Retina (tissue), 1 donor: ENCODE data around the gene MKKS.
"Not testable (repeated sequence)": the region's sequence is repeated elsewhere in the genome, so short reads cannot be mapped to it uniquely, and the experiment has no call there.

Experiments used
- DNase-seq: peaks from one replicate; pipeline ENCODE4 v3.0.0-alpha.2; 2016

Gene MKKS

GRCh38 chr20:10411673-10412072, 22.3 kb downstream of the MKKS start:
- DNase-seq: no peak

- no peak for DNase-seq
Observed at GRCh38 chr20:10408108-10408813, 25.8 kb downstream of the MKKS start.

GRCh38 chr20:10404959-10405530, 29.0 kb downstream of the MKKS start:
- no peak for DNase-seq

- DNase-seq: no peak
Observed at GRCh38 chr20:10404023-10404628, 29.9 kb downstream of the MKKS start.

- DNase-seq: no peak
Observed at GRCh38 chr20:10402938-10403608, 30.9 kb downstream of the MKKS start.

GRCh38 chr20:10398834-10399369, 35.1 kb downstream of the MKKS start:
- no peak for DNase-seq

- not testable (repeated sequence) for DNase-seq
Observed at GRCh38 chr20:10394752-10395151, 39.3 kb downstream of the MKKS start.

GRCh38 chr20:10390709-10391108, 43.3 kb downstream of the MKKS start:
- no peak for DNase-seq

- DNase-seq: no peak
Observed at GRCh38 chr20:10388597-10388996, 45.4 kb downstream of the MKKS start.

- DNase-seq: no peak
Observed at GRCh38 chr20:10387686-10388085, 46.3 kb downstream of the MKKS start.

GRCh38 chr20:10385850-10386544, 48.0 kb downstream of the MKKS start:
- DNase-seq: no peak

GRCh38 chr20:10381477-10381876, 52.5 kb downstream of the MKKS start:
- no peak for DNase-seq

- no peak for DNase-seq
Observed at GRCh38 chr20:10379761-10380160, 54.3 kb downstream of the MKKS start.

GRCh38 chr20:10376270-10377075, 57.5 kb downstream of the MKKS start:
- DNase-seq: no peak

- DNase-seq: no peak
Observed at GRCh38 chr20:10375191-10375590, 58.8 kb downstream of the MKKS start.

- DNase-seq: no peak
Observed at GRCh38 chr20:10374036-10374435, 60.0 kb downstream of the MKKS start.

- no peak for DNase-seq
Observed at GRCh38 chr20:10371467-10371866, 62.6 kb downstream of the MKKS start.

- no peak for DNase-seq
Observed at GRCh38 chr20:10370091-10370887, 63.7 kb downstream of the MKKS start.

- DNase-seq: no peak
Observed at GRCh38 chr20:10369723-10370090, 64.3 kb downstream of the MKKS start.

- no peak for DNase-seq
Observed at GRCh38 chr20:10368702-10369041, 65.3 kb downstream of the MKKS start.

- DNase-seq: no peak
Observed at GRCh38 chr20:10367943-10368701, 65.9 kb downstream of the MKKS start.
